HT-29 (cell line): Measurements from ENCODE around the gene FLII. TPM values are rescaled to one million over a fixed set of nuclear protein-coding genes. Genes with fewer than 3 reads are reported as not detected.

ENCODE experiments used
- DNase-seq: peaks from one replicate; pipeline ENCODE4 v3.0.0-alpha.2; 2015; ENCODE audit warnings: low spot score
- total RNA-seq: library from RNA; depleted of rRNA; stranded (reverse); fragments of >200 nt; shearing (Covaris generic); gene quantifications from 2 replicates; pipeline ENCODE4 v1.2.3, GENCODE V29; 2014

FLII gene
- total RNA-seq, 1 experiment from 2014 or later: 291 TPM

- DNase-seq: peak; percentile 88
These were observed 2.0 kb upstream of the FLII start, which contains the start of gene MIEF2 for GRCh38 chr17:18260332-18261145. MIEF2 (plus strand) TSS chr17:18260662; CDS start chr17:18262721, 2,059 bp downstream.

GRCh38 chr17:18259621-18260331 is 1.2 kb upstream of the FLII start:
- peak; percentile 42 for DNase-seq

- peak; percentile 71 for DNase-seq
These were observed 569 bp downstream of the FLII start for GRCh38 chr17:18257982-18258355.

GRCh38 chr17:18257268-18257981 is 1.1 kb downstream of the FLII start:
- DNase-seq: peak; percentile 59

- DNase-seq: no peak
These were observed 1.8 kb downstream of the FLII start for GRCh38 chr17:18256776-18257175.

- no peak for DNase-seq
These were observed 2.2 kb downstream of the FLII start for GRCh38 chr17:18256351-18256750.

- no peak for DNase-seq
These were observed 3.5 kb downstream of the FLII start for GRCh38 chr17:18254888-18255649.

GRCh38 chr17:18253947-18254821 is 4.4 kb downstream of the FLII start:
- no peak for DNase-seq

- no peak for DNase-seq
These were observed 5.2 kb downstream of the FLII start for GRCh38 chr17:18253187-18253884.

GRCh38 chr17:18252160-18252559 is 6.4 kb downstream of the FLII start:
- DNase-seq: no peak

GRCh38 chr17:18251204-18251603 is 7.3 kb downstream of the FLII start:
- no peak for DNase-seq

- no peak for DNase-seq
These were observed 7.8 kb downstream of the FLII start for GRCh38 chr17:18250708-18251107.

- DNase-seq: peak; percentile 47
These were observed 8.3 kb downstream of the FLII start for GRCh38 chr17:18250259-18250658.

- no peak for DNase-seq
These were observed 9.7 kb downstream of the FLII start for GRCh38 chr17:18248811-18249210.

- DNase-seq: peak; percentile 73
These were observed 10.2 kb downstream of the FLII start for GRCh38 chr17:18248300-18248731.

- DNase-seq: peak; percentile 17
These were observed 10.9 kb downstream of the FLII start for GRCh38 chr17:18247613-18248001.

- DNase-seq: peak; percentile 75
These were observed 11.5 kb downstream of the FLII start for GRCh38 chr17:18246880-18247612.

GRCh38 chr17:18246109-18246725 is 12.3 kb downstream of the FLII start:
- no peak for DNase-seq
